SK-N-SH treated with all-trans-retinoic acid at 6 μM for 48 hours (cell line): Measurements from ENCODE around the gene PLEKHA8.

Experiments used
- ATAC-seq: fragments of 200-7000 bp; cut with Tn5 transposase; 3 replicates; pipeline ENCODE4 v1.9.1; 2020; ENCODE audit warnings: mild to moderate bottlenecking, moderate library complexity
- ARNTL ChIP-seq: fragments of 450-650 bp; formaldehyde crosslinking; IDR thresholded peaks from 2 replicates; pipeline ENCODE4 v1.5.0; 2020; ENCODE audit warnings: low read depth, mild to moderate bottlenecking, moderate library complexity, borderline replicate concordance
- BACH2 ChIP-seq: fragments of 250-450 bp; sonication (Bioruptor Pico); IDR thresholded peaks from 2 replicates; pipeline ENCODE4 v1.9.0; 2021; ENCODE audit warnings: mild to moderate bottlenecking, borderline replicate concordance
- CREB5 ChIP-seq: fragments of 250-450 bp; sonication (Bioruptor Pico); IDR thresholded peaks from 2 replicates; pipeline ENCODE4 v1.5.1; 2020; ENCODE audit warnings: low read depth, mild to moderate bottlenecking, moderate library complexity
- CSDC2 ChIP-seq: fragments of 250-450 bp; sonication (Bioruptor Pico); IDR thresholded peaks from 2 replicates; pipeline ENCODE4 v1.5.0; 2020; ENCODE audit warnings: mild to moderate bottlenecking, moderate library complexity
- ESRRG ChIP-seq: fragments of 250-450 bp; sonication (Bioruptor Pico); IDR thresholded peaks from 2 replicates; pipeline ENCODE4 v1.6.1; 2021; ENCODE audit warnings: mild to moderate bottlenecking
- PATZ1 ChIP-seq: fragments of 250-450 bp; sonication (Bioruptor Pico); IDR thresholded peaks from 2 replicates; pipeline ENCODE4 v1.8.0; 2020; ENCODE audit warnings: mild to moderate bottlenecking, moderate library complexity, borderline replicate concordance
- POU6F1 ChIP-seq: fragments of 250-450 bp; sonication (Bioruptor Pico); IDR thresholded peaks from 2 replicates; pipeline ENCODE4 v1.8.0; 2021; ENCODE audit warnings: low read depth, mild to moderate bottlenecking, moderate library complexity, borderline replicate concordance
- PPARA ChIP-seq: fragments of 250-450 bp; sonication (Bioruptor Pico); IDR thresholded peaks from 2 replicates; pipeline ENCODE4 v1.5.0; 2020; ENCODE audit warnings: mild to moderate bottlenecking, borderline replicate concordance
- RARB ChIP-seq: fragments of 250-450 bp; sonication (Bioruptor Pico); IDR thresholded peaks from 2 replicates; pipeline ENCODE4 v1.8.0; 2021; ENCODE audit warnings: mild to moderate bottlenecking, moderate library complexity
- TCF4 ChIP-seq: fragments of 250-450 bp; sonication (Bioruptor Pico); IDR thresholded peaks from 2 replicates; pipeline ENCODE4 v1.8.0; 2021; ENCODE audit warnings: mild to moderate bottlenecking, moderate library complexity, borderline replicate concordance
- TOX ChIP-seq: fragments of 250-450 bp; sonication (Bioruptor Pico); IDR thresholded peaks from 2 replicates; pipeline ENCODE4 v1.8.0; 2021; ENCODE audit warnings: mild to moderate bottlenecking, moderate library complexity, borderline replicate concordance
- TSHZ2 ChIP-seq: fragments of 250-450 bp; sonication (Bioruptor Pico); IDR thresholded peaks from 2 replicates; pipeline ENCODE4 v1.5.0; 2020; ENCODE audit warnings: mild to moderate bottlenecking, moderate library complexity
- ZC3H10 ChIP-seq: fragments of 250-450 bp; sonication (Bioruptor Pico); IDR thresholded peaks from 2 replicates; pipeline ENCODE4 v1.5.1; 2021; ENCODE audit warnings: mild to moderate bottlenecking, moderate library complexity
- ZFP3 ChIP-seq: fragments of 250-450 bp; sonication (Bioruptor Pico); IDR thresholded peaks from 2 replicates; pipeline ENCODE4 v1.5.0; 2020; ENCODE audit warnings: mild to moderate bottlenecking, moderate library complexity
- ZFP30 ChIP-seq: fragments of 450-650 bp; formaldehyde crosslinking; IDR thresholded peaks from 2 replicates; pipeline ENCODE4 v1.5.0; 2022; ENCODE audit warnings: mild to moderate bottlenecking, moderate library complexity
- ZNF565 ChIP-seq: fragments of 450-650 bp; formaldehyde crosslinking; conservative IDR thresholded peaks from 2 replicates; pipeline ENCODE4 v1.5.0; 2020; ENCODE audit warnings: low read depth, mild to moderate bottlenecking, moderate library complexity

Gene PLEKHA8

GRCh38 chr7:30136117-30136731 is 108.0 kb downstream of the PLEKHA8 start:
- ATAC-seq: no peak
- TF ChIP-seq TSHZ2 (CRISPR knock-in tag) (no peak), CSDC2 (no peak), ZFP3 (CRISPR knock-in tag) (no peak), ARNTL (CRISPR knock-in tag) (no peak), BACH2 (CRISPR knock-in tag) (no peak)

GRCh38 chr7:30136743-30137485 is 108.7 kb downstream of the PLEKHA8 start:
- ATAC-seq: no peak
- TF ChIP-seq CSDC2 (no peak), BACH2 (CRISPR knock-in tag) (no peak), PATZ1 (CRISPR knock-in tag) (no peak), CREB5 (CRISPR knock-in tag) (no peak), ZC3H10 (CRISPR knock-in tag) (no peak), ZNF565 (CRISPR knock-in tag) (no peak), PPARA (CRISPR knock-in tag) (no peak), ESRRG (CRISPR knock-in tag) (no peak), ZFP3 (CRISPR knock-in tag) (no peak), ZFP30 (no peak), TSHZ2 (CRISPR knock-in tag) (no peak), RARB (no peak), POU6F1 (CRISPR knock-in tag) (no peak)

- no peak for TF ChIP-seq PATZ1 (CRISPR knock-in tag)
- TF ChIP-seq TSHZ2 (CRISPR knock-in tag): no peak
- no peak for TF ChIP-seq CREB5 (CRISPR knock-in tag)
- no peak for TF ChIP-seq TCF4 (CRISPR knock-in tag)
- TF ChIP-seq TOX (CRISPR knock-in tag): no peak
- TF ChIP-seq PPARA (CRISPR knock-in tag): no peak
- TF ChIP-seq RARB: no peak
Measured at GRCh38 chr7:30139836-30140384, 111.7 kb downstream of the PLEKHA8 start.

More at GRCh38 chr7:30139836-30140384, 111.7 kb downstream of the PLEKHA8 start:
- no peak for ATAC-seq
